RPMI7951 (cell line): ENCODE results near the gene KIF24. TPM values are rescaled to one million over a fixed set of nuclear protein-coding genes. Genes with fewer than 3 reads are reported as not detected.
"Not testable (repeated sequence)": the region's sequence is repeated elsewhere in the genome, so short reads cannot be mapped to it uniquely, and the experiment has no call there.

Source experiments
- DNase-seq: peaks from one replicate; pipeline ENCODE4 v3.0.0-alpha.2; 2012; ENCODE audit warnings: low read depth
- total RNA-seq: library from RNA; depleted of rRNA; stranded (reverse); fragments of >200 nt; shearing (Covaris generic); gene quantifications from 2 replicates; pipeline ENCODE4 v1.2.3, GENCODE V29; 2014

The KIF24 gene
- total RNA-seq, 1 experiment from 2014 or later, result 7.1 TPM

- no peak for DNase-seq
These were observed 34.7 kb upstream of the KIF24 start for GRCh38 chr9:34363619-34364351.

GRCh38 chr9:34362614-34363214 lies 33.6 kb upstream of the KIF24 start:
- DNase-seq, result no peak

GRCh38 chr9:34352957-34353356 lies 23.9 kb upstream of the KIF24 start:
- not testable (repeated sequence) for DNase-seq

GRCh38 chr9:34352122-34352652 lies 23.1 kb upstream of the KIF24 start:
- not testable (repeated sequence) for DNase-seq

- no peak for DNase-seq
These were observed 20.3 kb upstream of the KIF24 start for GRCh38 chr9:34349324-34349723.

GRCh38 chr9:34347800-34348158 lies 18.7 kb upstream of the KIF24 start:
- DNase-seq, result no peak

GRCh38 chr9:34346873-34347799 lies 18.1 kb upstream of the KIF24 start:
- no peak for DNase-seq

- DNase-seq, result no peak
These were observed 14.5 kb upstream of the KIF24 start for GRCh38 chr9:34343605-34344004.

GRCh38 chr9:34343090-34343489 lies 14.0 kb upstream of the KIF24 start:
- DNase-seq, result no peak

- no peak for DNase-seq
These were observed 12.7 kb upstream of the KIF24 start for GRCh38 chr9:34341659-34342295.

GRCh38 chr9:34338665-34339385 lies 9.8 kb upstream of the KIF24 start:
- DNase-seq, result no peak

GRCh38 chr9:34338079-34338478 lies 9.0 kb upstream of the KIF24 start:
- not testable (repeated sequence) for DNase-seq

GRCh38 chr9:34337403-34337802 lies 8.3 kb upstream of the KIF24 start:
- no peak for DNase-seq

- DNase-seq, result no peak
These were observed 6.3 kb upstream of the KIF24 start for GRCh38 chr9:34335376-34335775.

- no peak for DNase-seq
These were observed 5.8 kb upstream of the KIF24 start for GRCh38 chr9:34334916-34335315.

- peak; percentile 37 for DNase-seq
These were observed 5.3 kb upstream of the KIF24 start for GRCh38 chr9:34334337-34334824.

- DNase-seq, result no peak
These were observed 4.8 kb upstream of the KIF24 start for GRCh38 chr9:34333836-34334235.

GRCh38 chr9:34332076-34332964 lies 3.3 kb upstream of the KIF24 start:
- DNase-seq, result peak; percentile 31

GRCh38 chr9:34331196-34331595 lies 2.1 kb upstream of the KIF24 start:
- no peak for DNase-seq

- DNase-seq, result peak; percentile 47
These were observed 525 bp downstream of the KIF24 start for GRCh38 chr9:34328500-34328986.
